HPDE6-E6E7 (cell line): ENCODE data around the gene METAP1D.

Source experiments
- DNase-seq: peaks from one replicate; pipeline ENCODE4 v3.0.0; 2011; ENCODE audit warnings: missing footprints; ENCODE audit errors: extremely low spot score

Gene METAP1D

DNA sequence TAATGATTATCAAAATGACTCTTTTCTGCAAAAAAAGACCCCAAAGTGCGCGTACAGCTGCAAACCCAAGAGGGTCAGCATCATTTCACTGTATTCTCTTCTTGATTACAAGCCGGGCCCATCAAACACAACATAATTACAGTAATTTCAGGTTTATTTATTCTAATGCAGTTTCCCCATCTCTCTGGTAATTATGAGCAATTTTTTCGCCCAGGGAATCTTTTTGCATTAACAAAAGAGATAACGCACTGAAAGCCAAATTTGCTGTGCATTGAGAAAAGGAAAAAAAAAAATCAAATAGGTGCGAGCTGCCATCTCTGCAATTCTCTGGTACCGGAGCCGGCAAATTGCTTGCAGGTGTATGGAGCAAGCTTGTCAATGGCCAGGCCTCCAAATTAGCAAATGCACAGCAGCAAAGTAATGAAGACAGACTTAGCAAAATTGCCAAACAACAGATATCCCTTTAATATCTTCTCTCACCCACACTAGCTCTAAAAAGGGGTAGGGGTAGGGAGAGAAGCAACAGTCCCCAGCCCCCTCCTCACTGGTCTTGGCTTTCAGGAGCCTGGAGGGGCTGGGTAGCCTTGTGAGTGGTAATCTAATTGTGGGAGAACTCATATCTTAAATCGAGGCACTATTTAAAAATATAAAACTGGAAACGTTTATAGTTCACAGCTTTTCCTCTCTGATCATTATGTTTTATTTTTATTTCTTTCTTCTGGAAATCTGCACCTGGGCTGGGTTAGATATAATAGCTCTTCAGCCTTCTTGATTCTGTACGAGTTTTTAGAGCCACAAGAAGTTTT lies 92.2 kb downstream of the METAP1D start:
- no peak for DNase-seq

DNA sequence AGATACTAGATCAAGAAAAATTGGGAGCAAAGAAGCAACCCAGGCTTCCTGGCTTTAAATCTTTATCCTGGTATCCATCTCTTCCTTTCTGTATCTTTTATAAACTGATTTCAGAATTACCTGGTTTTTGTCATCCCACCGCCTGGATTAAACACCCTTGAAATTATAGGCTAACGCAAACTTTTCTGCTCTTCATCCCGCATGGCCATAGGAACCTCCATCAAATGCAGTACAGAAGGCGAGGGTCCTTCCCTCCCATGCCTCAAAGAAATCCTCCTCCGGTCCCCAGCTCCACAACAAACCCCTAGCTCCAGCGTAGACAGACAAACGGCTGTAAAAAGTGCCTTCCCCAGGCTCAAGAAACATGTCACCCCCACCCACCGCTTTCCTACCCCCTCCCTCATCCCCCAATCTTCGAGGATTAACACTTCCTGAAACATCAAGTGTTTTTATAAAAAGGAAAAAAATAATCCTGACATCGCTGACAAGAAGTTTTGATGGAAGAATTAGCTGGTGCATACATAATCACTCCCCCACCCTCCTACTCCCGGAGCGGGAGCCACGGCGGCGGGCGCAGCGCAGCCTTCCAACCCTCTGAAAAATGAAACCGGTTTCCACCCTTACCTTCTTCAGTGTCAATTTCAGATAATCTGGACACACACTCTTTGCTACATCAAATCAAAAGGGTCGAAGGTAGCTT lies 93.1 kb downstream of the METAP1D start:
- no peak for DNase-seq

DNA sequence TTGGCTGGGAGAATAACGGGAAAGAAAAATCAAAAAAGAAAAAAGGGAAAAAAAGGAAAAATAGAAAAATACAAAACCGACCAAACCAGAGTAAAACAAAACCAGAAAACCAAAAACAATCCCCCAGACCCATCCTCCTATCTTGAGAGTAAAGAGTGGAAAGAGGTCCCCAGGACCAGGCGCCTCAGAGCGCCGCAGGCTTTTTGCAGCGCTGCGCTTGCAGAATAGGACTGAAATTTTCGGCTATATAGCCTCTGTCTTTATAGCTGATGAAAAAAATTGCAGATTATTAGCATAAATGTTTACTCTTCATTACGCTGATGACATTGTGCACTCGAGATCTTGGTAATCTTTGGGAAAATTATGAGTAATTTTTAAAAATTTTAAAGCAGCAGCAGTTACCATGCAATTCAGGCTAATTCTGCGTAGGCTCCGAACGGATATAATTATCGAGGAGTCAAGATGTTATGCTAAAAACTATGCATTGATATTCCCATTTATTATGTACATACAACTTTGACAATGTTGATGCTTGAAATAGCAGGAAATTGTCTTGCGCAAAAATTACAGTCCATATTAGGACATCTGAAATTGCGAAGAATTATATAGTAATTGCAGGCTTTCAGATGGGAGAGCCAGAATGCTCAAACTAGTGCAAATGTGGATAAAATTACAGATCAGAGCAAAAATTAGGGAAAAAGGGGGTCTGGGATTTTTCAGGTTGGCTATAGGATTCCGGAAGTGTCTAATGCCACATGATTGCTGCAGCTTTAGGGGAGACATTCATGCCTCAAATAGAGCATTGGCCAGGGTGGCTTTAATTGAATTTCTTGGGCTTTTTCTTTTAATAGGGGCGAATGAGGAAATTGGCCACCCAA lies 93.9 kb downstream of the METAP1D start:
- no peak for DNase-seq

DNA sequence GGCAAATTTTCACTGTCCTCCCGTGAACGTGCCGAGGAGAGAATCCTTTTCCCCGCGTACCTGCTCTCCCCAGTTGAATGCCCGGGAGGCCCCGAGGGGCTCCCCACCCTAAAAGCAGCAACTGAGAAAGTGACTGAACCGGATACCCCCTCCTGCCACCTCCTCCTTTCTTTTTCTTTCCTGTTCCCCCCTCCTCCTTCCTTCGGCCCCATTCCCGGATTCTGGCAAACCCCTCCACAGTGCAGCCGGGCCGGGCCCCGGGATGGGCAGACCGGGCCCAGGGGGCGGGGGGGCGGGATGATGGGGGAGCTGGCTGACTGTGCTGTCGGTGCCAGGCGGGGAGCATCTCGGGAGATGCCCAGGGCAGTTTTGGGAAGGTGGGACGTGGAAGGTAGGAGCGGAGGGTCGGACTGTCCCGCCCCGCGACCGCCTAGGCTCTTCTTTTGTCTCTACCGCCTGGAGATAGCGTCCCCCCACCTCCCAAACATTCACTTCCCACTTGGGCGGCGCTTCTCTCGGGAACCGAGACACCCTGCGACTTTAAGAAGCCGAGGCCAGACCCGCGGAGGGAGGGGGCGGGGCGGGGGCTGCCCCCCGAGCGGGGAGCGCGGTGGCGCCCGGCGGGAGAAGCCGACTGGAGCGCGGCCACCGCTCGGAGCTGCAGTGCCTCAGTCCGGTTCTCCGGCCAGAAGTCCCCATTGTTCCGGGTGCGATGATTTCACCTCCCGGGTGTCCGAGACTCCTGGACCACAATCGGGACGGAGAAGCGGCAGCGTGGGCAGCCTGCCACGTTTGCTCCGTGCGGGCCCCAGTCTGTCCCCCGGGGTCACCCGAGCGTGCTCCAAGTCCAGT lies 94.8 kb downstream of the METAP1D start:
- DNase-seq = no peak

DNA sequence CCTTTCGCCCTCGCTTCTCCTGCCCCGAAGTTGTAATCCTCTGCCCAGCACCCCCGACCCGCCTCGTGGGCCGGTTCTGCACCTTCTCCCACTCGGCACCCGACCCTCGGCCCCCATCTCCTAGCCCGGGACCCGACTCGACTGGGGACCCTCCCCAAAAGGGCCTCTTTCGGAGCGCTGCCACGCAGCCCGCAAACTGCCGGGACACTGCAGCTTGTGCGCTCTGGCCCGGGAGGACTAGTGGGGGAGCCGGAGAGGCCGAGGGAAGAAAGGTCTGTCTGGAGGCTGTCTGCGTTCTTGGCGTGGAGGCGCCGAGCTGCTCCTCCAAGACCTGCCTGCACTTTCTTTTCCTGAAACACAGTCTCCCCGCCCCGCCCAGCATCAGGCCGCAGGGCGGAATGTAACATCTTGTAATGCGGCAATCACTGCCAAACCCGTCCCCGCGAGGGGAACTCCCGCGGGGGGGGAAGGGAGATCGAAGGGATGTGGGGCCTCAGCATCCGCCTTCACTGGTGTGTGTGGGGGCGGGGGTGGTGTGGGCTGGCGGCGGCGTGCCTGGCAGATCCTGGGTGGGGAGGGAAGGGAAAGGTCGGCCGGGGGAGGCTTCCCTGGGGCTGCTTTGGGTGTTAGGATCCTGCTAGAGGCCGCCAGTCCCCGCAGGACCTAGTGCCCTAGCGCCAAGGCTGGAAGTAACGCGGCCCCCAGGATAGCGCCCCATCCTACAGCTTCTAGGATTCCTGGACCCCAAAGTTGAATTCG lies 95.6 kb downstream of the METAP1D start:
- no peak for DNase-seq

DNA sequence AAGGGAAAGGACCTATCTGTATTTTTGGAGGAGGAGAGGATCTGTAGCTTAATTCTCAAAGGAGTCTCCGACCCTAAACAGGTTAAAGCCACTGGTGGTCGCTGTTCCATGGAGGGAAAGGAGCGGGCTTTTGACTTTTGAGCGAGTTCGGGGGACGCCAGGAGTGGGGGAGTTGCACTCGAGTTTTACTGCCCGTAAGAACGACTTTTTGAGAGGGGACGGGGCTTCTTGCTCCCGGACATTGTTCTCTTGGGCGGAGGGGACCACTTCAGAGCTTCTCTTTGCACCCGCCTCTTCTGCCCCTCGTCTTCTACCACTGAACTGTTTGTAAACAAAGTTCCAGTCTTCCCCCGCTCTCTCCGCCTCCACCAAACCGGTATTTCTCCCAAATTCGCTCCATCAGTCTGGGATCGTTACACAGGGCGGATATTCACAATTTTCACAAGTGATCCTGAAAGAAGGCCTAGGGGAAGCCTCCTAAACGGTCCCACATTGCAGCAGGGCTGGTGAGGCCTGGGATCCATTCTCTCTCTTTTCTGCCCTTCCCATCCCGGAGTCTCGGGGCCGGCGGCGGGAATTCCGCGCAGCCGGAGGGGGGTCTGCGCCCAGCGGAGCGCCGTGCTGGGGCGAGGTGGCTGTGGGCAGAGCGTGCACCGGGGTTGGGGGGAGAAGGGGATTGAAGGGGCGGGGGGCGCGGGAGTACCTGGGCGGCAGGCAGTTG lies 96.3 kb downstream of the METAP1D start:
- DNase-seq = no peak

DNA sequence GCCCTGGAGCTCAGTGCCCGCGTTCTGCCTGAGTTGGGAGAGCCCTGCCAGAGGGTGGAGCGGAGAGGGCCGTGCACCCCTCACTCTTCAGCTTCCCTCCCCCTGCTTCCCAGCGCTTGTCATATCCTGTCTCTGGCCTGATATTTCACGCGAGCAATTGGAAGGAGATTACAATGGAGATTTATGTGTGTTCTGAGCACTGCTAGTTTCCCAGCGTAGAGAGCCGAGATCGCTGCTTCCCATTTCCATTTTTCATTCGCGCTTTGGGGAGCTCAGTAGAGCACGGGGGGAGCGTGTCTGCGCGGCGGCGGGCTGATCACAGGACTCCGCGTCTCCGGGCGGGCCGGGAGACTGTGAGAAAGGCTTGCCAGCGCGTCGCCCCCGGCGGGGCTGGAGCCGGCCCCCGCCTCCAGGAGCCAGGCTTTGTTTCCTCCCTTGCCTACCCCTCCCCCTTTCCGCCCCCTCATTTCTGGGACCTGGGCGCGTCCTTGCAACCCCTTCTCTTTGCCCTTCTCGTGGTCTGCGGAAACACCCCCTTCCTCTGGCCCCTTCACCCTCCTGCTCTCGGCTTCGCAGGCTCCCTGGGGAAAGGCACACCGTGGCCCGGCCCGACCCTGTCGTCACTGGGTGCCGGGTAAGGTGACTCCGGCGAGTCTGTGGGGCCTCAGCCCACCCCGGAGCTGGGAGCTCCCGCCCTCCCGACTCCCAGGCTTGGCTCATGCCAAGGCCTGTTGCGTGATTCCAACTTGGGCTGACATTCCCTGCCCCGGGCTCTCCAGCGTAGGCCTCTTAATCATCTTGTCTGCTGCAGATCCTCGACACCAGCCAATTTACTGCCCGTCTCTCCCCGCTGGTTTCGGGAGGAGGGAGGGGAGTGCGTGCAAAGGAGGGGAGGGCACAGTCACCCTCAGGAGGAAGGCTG lies 97.1 kb downstream of the METAP1D start:
- no peak for DNase-seq

DNA sequence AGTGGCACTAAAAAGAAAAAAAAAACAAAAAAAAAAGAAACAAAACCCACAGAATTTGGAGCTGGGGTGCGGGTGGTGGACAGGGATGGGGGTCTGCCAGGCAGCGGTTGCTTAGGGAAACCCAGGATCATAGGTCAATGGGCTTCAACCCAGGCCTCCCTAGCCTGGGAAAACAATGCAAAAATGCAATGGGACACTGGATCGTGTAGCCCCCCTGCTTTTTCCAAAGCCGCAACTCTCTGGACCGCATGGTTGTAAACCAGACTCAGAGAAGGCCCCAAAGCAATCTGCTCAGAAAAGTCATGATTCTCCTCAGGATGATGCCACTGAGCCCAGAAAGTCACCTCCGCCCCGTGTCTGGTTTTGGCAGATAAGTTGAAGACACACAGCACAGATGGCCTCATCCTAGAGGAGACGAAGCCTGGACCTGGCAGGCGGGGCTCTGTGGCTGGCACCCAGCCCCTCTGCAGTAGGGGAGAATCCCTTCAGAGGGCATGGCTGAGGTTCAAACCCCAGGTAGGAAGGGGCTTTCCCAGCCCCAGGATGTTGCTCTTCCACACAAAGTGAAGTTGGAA lies 97.9 kb downstream of the METAP1D start:
- no peak for DNase-seq

DNA sequence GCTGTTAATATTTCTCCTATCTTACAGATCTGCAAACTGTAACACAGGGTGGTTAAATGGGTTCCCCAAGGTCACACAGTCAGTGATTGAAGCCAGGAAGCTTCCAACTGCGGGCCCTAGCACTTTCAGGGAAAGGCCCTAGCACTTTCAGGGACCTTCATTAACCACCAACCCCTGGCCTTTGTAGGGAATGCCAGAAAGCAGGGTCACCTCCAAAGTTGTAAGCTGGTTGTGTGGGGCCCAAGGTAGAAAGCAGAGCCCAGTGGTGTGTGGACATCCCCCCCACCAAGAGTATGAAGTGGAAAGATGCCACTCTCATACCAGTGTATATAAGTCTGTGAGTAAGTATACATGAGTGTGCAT lies 98.5 kb downstream of the METAP1D start:
- no peak for DNase-seq

DNA sequence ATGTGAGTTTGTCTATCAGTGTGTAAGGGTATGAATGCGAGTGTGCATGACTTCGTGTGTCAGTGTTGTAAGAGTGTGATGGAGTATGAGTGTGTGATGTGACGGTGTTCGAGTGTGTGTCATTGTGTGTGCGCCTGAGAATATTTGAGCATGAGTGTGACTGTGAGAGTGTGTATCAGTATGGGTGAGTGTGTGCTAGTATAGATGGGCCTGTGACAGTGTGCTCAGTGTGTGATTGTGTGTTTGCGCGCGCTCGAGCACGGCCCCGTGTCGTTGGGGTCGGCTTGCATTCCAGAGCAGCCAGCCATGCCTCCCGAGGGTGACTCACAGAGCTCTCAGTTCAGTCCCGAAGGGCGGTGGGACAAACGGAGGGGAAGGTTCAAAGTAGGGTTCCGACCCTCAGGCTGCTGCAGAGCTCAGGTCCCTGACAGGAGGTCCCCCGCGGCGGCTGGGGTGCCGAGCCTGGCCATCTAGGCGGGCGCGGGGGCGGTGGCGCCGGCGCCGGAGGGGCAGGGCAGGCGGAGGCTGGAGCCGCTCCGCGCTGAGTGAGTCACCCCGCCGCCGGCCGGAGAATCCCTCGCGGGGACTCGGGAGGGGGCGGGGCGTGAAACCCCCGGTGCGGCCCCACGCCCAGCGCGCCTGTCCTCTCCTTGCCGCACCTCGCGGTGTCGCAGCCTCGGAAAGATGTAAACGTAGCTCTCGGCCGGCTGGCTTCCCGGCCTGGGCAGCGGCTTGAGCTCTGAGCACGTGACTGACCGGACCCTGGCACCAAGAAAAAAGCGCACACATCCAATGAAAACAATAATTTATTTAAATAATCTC lies 99.1 kb downstream of the METAP1D start:
- DNase-seq = no peak

DNA sequence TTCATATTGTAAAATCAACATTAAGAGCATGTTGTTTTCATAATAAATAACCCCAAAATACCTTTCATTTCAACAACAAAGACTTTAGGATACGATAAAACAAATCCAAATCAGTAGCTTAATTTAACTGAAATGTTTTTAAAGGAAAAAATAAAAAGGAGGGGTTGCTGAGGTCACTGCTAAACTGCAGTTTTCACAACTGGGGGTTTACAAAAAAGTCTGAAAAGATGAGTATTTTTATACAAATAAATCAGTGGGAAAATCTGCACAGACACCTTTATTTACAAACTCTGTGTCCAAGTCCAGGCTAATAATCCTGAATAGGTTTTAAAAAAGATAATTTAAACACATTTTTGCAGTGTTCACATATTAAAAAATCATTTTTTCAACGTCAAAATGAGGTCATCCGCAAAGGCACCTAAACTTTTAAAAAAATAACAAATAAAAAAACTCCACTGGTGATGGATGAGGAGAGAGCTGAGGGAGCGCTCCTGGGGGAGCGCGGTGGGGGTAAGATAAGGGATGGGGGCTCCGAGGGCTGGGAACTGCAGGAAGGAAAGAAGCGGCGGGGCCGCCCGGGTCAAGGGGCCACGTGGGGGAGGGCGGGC lies 99.8 kb downstream of the METAP1D start:
- no peak for DNase-seq

DNA sequence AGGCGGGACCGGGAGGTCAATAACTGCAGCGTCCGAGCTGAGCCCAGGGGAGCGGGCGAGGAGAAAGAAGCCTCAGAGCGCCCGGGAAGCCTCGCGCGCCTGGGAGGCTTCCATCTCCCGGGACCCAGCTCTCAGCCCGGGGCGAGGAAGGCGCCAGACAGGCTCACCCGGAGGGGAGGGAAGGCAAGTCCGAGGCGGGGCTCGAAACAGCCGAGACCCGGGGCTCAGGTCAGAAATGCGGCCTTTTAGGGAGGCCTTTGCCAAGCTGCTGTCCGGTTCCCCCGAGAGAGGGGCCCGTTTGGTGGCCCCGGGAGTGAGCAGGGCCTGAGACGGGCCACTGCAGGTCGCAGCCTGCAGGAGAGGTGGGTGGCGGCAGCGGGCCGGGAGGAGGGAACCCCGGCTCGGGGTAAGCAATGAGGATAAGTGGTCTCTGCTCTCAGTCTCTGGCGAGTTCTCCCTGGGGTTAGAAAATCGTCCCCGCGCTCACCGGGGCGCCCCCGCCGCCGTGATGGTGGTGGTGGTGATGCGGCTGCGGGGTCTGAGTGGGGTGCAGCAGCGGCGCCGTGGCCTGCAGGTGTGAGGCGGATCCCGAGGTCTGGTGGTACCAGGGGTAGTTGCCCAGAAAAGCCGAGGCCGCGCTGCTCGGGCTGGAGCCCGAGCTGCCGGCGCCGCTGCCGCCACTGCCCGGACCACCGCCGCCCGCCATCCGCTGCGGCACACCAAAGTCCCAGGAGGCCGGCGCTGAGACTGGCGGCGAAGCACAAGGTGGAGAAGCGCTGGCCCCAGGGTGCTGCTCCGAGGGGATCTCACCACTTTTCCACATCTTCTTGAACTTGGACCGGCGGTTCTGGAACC lies 100.6 kb downstream of the METAP1D start:
- no peak for DNase-seq

DNA sequence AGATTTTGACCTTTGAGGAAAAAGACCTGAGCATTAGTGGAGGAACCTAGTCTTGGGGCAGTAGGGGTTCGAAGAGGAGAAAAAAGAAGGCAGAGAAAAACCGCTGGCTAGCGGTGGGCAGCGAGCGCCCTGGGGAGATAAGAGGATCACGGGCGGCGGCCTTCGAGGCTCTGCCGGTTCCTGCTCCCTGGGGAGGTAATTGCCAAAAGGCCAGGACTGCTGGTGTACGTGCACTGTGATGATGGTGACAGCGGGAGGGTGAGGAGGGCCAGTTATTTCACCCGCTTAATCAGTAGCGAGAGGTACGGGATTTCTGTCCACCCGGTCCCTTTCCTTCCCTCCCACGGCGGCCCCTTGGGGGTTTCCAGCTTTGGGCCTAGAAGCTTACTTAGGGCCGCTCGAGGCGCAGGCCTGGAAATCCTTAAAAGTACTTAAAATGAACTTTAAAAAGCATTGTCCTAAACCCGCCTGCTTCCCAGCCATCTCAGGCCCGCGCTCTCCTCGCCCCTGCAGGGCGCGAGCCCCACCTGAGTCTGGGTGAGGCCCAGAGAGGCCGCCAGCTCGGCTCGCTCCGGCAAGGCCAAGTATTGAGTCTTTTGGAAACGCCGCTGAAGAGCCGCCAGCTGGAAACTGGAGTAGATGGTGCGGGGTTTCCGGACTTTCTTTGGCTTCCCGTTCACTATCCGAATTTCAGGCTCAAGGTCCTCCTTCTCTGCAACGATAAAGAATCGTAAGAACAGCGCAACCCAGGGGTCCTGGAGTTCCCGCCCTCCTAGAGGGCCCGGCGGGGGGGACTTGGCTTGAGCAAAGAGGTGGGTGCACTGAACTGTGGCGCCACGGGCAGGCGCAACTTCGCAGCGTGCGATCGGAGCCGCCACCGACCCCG lies 101.4 kb downstream of the METAP1D start:
- DNase-seq = no peak

DNA sequence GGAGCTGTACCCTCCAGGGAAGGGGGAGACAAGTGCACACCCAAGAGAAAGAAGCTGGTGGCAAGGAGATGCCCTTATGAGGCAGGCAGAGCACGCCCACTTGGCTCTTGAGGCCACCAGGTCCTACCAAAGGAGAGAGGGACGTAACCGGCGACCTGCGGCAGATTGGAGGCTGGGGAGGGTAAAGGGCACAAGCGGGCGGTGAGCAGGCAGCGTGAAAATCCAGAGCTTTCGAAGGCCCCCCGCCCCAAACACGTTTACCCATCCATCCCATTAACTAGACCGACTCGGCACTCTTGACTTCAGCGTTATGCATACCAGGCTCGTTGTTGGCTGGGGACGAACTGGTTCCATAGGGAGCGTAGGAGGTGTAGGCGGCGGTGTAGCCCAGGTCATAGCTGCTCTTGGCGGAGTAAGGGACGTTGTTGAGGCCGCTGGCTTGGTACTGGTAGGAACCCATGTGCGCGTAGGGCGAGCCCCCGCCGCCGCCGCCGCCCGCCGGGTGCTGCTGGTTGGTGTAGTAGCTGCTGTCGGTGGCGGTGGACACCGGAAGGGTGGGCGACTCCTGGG lies 102.2 kb downstream of the METAP1D start:
- no peak for DNase-seq
